GM19468 (cell line): ENCODE measurements around the gene MARCKSL1.
"Not testable (repeated sequence)": the region's sequence is repeated elsewhere in the genome, so short reads cannot be mapped to it uniquely, and the experiment has no call there.

Experiments
- ATAC-seq: cut with Tn5 transposase; IDR thresholded peaks from one replicate; pipeline ENCODE4 v1.9.1; 2021; ENCODE audit warnings: mild to moderate bottlenecking, moderate library complexity, moderate number of reproducible peaks; ENCODE audit not compliant: unreplicated experiment; ENCODE audit errors: extremely low read depth

Gene MARCKSL1, protein sequence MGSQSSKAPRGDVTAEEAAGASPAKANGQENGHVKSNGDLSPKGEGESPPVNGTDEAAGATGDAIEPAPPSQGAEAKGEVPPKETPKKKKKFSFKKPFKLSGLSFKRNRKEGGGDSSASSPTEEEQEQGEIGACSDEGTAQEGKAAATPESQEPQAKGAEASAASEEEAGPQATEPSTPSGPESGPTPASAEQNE

DNA sequence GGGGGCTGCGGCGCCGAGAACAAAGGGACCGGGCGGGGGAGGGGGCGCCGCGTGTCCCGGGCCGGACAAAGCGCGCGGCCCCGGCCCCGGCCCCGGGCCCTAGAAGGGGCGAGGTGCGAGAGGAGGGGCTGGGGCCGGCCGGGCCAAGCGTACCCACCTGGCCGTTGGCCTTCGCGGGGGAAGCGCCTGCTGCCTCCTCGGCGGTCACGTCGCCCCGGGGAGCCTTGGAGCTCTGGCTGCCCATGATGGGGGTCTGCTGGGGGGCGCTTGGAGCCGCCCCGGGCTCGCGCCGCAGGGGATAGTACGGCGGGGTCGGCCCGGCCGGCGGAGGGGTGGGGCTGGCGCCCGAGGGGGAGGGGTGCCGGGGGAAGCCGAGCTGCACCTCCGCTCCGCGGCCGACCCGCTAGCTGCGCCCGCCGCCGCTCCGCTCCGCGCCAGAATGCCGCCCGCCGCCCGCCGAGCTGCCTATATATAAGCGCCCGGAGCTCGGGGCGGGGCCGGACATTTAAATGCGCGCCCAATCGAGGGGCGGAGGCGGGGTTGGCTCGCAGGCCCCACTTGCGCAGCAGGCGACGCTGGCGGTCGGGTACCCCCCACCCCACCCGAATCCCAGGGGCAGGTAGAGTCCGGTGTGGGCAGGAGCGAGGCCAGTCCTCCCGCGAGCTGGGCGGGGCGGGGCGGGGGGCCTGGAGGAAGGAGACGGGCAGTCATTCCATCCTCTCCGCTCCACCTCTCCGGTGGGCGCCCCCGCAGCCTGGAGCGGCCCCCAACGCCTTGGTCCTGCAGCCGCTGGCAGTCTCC is at the start of gene MARCKSL1:
Gene MARCKSL1, minus strand, starts transcription at position 444 of the 801 bp plus-strand sequence. Its CDS starts 200 bp downstream, at position 244.
- ATAC-seq = no peak

DNA sequence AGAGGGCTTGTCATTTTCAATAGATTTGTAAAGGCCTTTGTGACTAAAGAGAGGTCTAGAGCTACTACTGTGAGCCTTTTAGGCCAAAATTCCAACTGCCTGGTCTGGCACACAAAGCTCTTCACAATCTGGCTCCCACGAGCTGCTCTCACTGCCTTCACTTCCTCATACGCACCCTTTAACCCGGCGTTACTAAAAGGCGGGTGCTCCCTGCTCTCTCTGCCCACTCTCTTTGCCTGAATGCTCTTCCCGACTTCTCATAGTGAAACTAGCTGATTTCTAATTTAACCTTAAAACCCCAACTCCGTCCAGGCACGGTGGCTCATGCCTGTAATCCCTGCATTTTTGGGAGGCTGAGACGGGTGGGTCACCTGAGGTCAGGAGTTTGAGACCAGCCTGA is 44.0 kb upstream of the MARCKSL1 start:
- ATAC-seq = no peak

DNA sequence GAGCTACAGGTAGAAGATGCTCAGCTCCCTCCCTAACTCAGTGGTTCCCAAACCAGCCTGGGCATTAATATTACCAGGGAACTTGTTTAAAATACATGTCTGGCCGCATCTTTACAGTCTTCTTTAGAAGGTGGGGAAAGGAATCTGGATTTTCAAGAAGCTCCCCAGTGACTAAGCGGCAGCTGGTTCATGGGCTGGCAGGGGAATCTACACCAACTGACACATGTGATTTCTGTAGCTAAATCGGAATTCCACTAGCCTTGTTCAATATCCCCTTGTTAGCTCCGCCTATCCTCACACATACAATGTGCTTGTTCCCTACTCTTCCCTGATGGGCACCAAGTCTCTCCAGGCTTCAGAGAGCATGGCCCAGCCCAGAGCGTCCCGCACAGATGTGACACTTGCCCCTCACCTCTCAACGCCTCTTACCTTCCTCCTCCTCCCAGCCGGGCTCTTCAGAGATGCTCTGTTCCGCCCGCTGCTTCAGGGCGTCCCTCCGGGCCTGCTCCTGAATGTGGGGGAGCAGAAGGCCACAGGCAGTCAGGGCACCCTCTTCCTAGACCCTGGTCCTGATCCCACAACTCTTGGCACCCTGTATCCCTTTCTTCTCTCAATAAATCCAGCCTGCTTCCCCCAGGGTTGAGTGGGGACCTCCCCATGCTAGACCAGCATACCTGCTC is 41.6 kb upstream of the MARCKSL1 start:
- no peak for ATAC-seq

DNA sequence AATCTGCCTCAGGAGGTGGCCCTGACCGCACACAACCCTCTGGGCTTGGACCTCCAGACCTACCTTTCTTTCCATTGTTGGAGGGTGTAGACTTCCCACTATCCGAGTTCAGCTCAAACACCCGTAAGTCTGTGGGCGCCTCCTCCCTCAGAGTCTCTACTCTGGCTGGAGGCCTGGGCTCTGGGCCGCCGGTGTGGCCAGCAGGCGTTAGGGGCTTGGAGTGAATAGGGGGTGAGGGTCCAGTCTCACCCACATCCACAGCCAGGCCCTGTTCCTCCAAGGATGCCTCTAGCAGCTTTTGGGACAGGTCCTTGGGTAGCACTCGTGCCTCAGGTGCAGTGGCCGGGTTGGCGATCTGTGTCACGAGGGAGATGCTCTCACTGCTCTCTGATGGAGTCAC is 40.2 kb upstream of the MARCKSL1 start:
- ATAC-seq = no peak

DNA sequence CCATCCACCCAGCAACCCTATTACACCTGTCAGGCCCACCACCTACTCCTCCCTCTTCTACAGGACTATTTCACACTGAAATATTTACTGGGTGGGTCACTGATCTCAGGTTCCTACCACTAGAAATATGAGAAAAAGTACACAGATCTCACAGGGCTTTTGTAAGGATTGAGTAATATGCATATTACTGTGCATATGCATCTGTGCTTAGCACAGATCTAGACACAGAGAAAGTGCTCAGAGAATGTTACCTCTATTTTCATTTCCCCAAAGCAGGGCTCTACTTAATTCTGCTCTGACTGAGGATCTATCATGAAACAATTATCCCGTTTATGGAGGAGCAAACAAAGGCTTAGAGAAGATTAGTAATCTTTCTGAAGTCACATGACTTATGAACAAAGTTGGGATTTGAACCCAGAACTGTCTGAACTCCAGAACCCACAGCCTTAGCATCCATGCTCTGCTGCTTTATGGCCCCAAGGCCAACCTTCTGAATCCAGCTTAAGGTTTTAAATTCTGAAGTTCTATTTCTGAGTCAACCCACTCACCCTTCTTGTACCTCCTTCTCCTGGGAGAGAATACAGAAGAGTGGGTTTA is 38.1 kb upstream of the MARCKSL1 start:
- no peak for ATAC-seq

DNA sequence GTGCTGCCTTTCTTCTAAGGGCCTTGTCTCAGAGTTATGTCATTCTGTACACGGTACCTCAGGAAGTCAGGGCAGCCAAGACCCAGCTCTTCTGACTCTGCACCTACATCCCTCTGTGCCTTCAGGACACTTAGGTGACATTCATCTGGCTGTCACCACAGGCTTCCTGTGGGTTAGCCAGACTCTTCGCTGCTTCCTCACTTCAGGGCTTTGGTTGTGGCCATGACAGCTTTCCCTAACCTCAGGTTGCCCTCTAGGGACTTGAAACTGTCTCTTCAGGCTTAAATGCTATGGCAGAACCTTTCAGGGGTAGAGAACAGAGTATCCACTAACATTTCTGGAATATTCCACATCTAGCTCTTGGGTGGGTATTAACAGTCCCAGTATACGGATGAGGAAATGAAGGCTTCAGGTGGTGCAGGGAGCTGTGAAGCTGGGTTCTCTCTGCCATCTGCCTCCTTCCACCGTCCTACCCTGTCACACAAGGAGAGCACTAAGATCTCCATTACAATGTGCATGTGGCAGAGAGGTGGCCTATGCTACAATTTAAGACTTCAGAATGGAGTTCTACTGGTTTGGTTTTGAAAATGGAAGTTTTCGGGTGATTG is 36.2 kb upstream of the MARCKSL1 start:
- ATAC-seq = no peak

DNA sequence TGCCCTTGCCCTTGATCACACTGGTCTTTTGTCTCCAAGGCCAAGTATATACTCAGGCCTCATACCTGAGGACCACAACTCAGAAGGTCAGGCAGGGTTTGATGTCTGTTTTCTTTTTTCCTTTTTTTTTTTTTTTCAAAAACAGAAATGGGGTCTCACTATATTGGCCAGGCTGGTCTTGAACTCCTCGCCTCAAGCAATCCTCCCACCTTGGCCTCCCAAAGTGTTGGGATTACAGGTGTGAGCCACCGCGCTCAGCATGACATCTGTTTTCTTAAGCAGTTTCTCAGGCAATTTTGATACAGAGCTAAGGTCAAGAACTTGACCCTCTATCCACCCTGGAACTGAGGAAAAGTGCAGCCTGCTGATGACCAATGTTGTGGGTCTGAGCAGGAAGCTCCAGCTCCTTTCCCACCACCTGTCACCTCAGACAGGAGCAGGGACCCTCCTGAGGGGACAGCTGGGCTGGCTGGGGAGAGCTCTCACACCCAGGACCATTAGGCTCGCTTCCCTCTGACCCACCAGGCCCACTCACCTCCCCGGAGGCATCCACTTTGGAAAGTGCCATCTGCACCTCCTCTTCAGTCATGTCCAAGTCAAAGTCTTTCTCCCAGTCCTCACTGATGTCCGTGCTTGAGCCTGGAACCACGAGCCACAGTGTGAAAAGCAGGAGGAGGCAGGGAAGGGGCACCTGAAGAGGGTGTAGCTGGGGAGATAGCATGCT is 32.0 kb upstream of the MARCKSL1 start:
- ATAC-seq = no peak

DNA sequence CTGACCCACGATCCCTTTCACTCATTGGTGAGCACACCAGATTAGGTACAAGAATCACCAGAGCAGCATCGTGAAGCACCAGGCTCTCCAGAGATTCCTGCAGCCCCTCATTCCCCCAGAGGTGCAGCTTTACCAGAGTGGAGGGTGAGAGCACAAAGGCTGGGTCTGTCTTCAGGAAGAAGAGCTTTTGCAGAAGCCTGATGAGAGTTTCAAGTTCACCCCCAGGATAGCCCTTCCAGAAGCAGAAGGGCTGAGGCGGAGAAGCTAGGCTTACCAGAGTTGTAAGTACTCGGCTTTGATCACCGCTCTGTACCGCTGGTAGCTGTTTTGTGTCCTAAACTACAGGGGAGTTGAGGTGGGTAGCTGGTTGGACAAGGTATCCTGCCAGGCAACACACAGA is 29.4 kb upstream of the MARCKSL1 start:
- ATAC-seq = no peak

DNA sequence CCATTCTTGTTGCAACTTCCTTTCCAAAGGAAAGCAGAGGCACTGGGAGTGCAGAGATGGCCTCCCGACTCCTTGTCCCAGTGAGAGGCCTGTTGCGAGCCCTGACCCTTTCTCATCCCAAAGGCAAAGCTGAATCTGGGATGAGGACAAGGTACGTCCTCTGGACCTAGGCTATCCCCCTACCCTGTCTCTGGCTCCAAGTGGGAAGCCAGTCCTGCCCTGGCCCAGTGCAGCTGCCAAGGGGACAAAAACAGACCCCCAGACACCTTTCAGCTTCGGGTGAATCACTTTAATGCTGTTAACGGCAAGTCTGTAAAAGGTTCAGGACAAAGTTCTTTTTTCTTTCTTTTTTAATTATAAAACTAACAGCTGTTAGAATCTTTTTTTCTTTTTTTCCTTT is 28.8 kb upstream of the MARCKSL1 start:
- ATAC-seq = no peak

DNA sequence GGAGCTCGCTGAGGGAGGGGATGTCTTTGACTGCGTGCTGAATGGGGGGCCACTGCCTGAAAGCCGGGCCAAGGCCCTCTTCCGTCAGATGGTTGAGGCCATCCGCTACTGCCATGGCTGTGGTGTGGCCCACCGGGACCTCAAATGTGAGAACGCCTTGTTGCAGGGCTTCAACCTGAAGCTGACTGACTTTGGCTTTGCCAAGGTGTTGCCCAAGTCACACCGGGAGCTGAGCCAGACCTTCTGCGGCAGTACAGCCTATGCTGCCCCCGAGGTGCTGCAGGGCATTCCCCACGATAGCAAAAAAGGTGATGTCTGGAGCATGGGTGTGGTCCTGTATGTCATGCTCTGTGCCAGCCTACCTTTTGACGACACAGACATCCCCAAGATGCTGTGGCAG is 27.7 kb upstream of the MARCKSL1 start:
- no peak for ATAC-seq

DNA sequence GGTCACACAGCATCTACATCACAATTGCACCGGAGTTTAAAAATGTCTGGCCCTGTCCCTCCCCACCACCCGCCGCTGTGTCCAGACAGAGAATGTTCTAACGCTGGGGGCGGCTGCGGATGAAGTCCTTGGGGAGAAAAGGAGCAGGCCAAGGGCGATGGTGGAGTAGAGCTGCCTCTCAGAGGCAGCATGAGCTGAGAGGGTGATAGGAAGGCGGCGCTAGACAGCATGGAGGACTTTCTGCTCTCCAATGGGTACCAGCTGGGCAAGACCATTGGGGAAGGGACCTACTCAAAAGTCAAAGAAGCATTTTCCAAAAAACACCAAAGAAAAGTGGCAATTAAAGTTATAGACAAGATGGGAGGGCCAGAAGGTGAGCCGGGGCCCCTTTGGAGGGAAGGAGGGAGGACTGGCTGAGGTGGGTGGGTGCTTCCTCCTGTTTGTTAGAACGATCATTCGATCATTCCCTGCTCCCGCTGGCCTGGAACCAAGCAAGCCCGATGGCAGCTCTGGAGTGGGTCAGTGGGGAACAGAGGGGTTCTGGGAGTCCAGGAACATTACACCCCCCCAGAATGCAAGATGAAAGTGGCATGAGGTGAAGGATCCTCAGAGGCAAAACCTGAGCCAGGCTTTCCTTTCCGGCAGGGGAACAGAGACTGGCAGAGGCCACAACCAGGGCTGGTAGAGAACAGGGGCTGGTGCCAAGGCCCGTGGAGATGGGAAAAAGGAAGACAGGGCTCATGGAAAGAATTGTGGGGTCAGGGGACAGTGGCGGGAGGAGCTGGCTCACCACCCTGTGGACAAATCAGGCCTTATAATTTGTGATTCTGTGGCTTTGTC is 26.7 kb upstream of the MARCKSL1 start, which contains the start of the genes FAM229A and TSSK3:
Gene FAM229A, minus strand, starts transcription at position 12 of the 840 bp plus-strand sequence. CDS start 394 bp downstream, outside the sequence.
Gene TSSK3, plus strand, starts transcription at position 66 of the 840 bp plus-strand sequence. Its CDS starts 163 bp downstream, at position 229.
- no peak for ATAC-seq

DNA sequence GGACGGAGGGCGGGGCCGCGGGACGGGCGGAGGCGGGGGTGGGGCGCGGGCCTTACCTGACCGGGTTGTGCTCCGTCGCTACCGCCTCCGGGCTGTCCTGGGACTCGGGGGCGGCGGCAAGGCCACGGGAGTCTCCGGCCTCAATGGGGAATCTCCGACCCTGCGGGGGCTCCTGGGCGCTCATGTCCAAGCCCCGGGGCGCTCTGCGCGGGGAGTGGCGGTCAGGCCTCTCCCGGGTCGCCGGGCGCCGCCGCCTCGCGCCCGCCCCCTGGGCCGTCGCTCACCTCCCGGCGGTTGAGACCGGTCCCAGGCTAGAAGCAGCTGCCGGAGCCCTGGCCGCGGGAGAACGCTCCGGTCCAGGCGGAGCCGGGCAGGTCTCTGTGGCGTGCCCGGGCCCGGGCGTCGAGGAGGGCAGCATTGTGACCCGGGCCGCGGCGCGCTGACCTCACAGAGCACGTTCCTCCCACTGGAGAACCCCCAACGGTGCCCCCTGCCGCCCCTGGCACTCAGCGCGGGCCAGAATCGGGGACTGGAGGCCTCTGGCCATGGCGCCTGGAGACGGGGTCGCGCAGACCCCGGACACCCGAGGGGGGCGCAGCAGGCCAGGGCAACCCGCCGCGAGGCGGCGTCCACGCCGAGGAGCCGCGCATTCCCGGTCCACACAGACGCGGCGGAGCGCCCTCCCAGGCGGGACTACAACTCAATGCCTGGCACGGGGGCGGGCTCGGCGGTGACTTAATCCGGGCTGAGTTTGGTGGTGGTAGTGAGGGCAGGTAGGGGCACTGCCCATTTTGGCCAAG is 25.8 kb upstream of the MARCKSL1 start:
- no peak for ATAC-seq

DNA sequence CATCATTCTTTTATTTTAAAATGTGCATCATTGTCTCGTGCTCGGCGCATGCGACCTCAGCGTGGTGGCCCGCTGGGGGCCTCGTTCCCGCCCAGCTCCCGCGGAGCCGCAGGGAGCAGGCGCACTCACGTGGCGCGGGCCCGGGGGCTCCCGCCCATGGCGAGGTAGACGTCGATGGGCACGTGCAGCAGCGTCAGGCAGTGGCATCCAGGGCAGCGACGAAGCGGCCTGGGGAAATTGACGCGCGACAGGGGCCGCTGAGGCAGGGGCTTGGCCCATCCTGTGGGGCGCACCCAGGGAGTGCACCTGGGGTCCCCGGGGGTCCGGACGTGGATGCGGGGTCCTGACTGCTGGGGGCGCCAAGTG is 25.3 kb upstream of the MARCKSL1 start:
- no peak for ATAC-seq

DNA sequence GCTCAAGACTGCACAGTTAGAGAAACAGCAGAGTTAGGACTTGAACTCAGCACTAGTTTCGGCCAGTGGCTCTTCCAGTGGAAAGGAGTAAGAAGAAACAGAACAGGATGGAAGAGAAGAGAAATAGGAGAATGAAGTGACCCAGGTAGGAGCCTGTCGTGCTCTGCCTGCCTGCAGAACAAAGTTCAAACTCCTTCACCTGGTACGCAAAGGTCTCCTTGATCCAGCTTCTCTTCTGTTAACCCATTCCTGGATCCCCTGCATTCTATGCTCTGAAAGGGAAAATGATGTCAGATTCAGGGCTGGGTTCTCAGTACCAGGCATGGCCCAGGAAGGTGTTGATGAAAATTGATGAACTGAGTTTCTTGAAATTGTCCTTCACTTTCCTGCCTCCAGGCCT is 22.4 kb upstream of the MARCKSL1 start:
- no peak for ATAC-seq

DNA sequence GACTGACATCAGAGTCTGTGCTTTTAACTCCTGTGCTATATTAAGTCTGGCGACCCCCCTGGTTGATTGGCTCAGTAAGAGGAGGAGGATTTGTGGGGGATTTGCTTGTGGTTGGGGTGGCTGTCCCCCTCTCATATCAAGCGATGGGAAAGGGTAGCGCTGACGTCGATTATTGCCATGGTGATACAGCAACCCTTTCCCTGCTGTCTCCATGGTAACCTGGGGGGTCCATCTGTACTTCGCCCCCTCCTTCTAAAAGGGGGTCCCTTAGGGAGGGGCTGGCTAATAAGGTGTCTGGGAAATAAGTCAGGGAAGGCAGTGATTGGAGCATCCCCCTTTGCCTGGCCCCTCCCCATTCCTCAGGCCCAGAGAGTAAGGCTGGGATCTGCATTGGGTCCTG is 21.6 kb upstream of the MARCKSL1 start:
- ATAC-seq = no peak

DNA sequence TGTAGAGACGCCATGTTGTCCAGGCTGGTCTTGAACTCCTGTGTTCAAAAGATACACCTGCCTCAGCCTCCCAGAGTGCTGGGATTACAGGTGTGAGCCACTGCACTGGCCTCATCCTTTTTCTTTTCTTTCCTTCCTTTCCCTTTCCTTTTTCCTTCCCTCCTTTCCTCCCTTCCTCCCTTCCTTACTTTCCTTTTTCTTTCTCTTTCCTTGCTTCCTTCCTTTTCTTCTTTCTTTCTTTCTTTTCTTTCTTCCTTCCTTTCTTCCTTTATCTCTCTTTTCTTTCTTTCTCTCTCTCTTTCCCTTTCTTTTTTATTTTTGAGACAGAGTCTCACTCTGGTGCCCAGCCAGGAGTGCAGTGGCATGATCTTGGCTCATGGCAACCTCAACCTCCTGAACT is 20.4 kb upstream of the MARCKSL1 start:
- no peak for ATAC-seq

DNA sequence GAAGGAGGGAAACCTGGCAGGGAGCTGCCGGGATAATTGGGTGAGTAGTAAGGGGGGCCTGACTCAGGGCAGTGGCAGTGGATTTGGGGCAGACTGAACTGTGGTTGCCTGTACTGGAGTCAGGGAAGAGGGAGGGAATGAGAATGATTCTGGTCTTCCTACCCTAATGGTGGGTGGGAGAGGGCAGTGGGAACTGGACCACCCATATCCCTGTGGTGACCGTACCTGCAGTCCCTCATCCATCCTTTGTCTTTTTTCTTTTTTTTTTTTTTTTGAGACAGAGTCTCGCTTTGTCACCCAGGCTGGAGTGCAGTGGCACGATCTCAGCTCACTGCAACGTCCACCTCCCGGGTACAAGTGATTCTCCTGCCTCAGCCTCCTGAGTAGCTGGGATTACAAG is 19.7 kb upstream of the MARCKSL1 start:
- ATAC-seq = not testable (repeated sequence)
